Coronary artery (tissue), 2 donors: ENCODE measurements around the gene CEP126.

Source experiments
- DNase-seq: peaks from one replicate; pipeline ENCODE4 v3.0.0-alpha.2; 2017; ENCODE audit warnings: low spot score
- H3K27ac ChIP-seq, 2 donors: fragments of 200-600 bp; sonication (generic); one replicate each; pipeline ENCODE4 v1.5.1; 2016 to 2019
- H3K4me3 ChIP-seq: fragments of 200-600 bp; sonication (generic); 2 replicates; pipeline ENCODE4 v1.5.1; 2016; ENCODE audit warnings: mild to moderate bottlenecking, moderate library complexity
- TF ChIP-seq, protein P1 (sequence below): fragments of 200-600 bp; sonication (generic); IDR thresholded peaks from one replicate; pipeline ENCODE4 v1.5.1; 2019; ENCODE audit warnings: antibody characterized with exemption

CEP126 gene

DNA sequence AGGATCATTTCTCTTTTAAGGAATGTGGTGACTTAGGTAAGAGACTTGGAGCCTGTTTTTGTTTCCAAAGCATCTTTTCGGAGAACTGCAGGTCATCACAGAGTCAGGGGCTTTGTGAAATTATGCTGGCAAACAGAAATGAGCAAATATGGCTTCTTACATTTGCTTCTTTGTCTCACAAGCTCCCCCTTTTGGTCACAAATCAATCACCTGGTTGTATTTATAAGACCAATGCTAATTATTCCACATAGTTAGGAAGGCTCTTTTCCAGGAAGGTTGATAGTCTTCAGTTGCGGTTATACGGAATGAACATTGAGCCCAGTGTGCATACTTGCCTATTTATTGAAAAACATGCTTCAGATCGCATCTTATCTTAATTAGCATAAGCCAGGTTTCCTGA lies 34.6 kb upstream of the CEP126 start:
- Histone ChIP-seq H3K27ac (no peak overlapping the region), H3K4me3 (no peak overlapping the region)
- TF ChIP-seq, protein P1, sequence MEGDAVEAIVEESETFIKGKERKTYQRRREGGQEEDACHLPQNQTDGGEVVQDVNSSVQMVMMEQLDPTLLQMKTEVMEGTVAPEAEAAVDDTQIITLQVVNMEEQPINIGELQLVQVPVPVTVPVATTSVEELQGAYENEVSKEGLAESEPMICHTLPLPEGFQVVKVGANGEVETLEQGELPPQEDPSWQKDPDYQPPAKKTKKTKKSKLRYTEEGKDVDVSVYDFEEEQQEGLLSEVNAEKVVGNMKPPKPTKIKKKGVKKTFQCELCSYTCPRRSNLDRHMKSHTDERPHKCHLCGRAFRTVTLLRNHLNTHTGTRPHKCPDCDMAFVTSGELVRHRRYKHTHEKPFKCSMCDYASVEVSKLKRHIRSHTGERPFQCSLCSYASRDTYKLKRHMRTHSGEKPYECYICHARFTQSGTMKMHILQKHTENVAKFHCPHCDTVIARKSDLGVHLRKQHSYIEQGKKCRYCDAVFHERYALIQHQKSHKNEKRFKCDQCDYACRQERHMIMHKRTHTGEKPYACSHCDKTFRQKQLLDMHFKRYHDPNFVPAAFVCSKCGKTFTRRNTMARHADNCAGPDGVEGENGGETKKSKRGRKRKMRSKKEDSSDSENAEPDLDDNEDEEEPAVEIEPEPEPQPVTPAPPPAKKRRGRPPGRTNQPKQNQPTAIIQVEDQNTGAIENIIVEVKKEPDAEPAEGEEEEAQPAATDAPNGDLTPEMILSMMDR: no peak
- DNase-seq: no peak

DNA sequence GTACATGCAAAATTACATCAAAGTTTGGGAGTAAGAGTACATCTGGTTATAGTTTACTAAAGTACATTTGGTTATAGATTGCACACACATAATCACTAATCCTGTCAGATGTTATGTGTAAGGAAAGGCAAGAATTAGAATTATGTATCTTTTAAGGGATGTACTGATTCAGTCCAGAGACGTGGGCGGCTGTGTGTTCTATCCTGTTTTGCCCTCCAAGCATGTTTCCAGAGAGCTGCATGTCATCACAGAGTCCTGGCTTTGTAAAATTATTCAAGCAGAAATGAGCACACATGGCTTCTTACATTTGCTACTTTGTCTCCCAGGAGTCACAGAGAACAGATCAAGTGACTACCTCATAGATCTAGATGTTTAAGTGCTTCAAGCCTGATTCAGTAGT lies 33.2 kb upstream of the CEP126 start:
- H3K27ac ChIP-seq: no peak overlapping the region
- TF ChIP-seq, protein P1: no peak
- H3K4me3 ChIP-seq: no peak overlapping the region
- no peak for DNase-seq

GRCh38 chr11:101885631-101886030 lies 29.2 kb upstream of the CEP126 start:
- Histone ChIP-seq H3K27ac (no peak overlapping the region), H3K4me3 (no peak overlapping the region)
- TF ChIP-seq, protein P1: no peak
- DNase-seq: no peak

DNA sequence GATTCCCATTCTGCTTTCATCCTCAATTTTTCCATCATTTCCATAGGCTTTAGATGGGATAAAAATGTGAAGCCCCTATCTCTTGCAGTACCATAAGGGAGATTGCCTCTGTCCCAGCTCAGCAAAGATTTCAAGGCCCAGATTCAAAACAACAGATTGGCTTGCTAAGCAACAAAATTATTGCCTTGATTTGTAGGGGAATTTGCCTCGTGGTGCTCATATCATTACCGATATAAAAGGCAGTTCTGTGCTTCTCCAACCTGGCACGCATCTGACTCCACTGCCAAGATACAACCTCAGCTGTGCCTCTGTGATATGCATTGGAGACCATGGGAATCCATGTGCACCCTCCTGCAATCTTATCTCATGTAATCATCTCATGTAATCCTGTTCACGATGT lies 25.0 kb upstream of the CEP126 start:
- H3K4me3 ChIP-seq: no peak overlapping the region
- no peak overlapping the region for H3K27ac ChIP-seq
- TF ChIP-seq, protein P1: no peak
- no peak for DNase-seq

DNA sequence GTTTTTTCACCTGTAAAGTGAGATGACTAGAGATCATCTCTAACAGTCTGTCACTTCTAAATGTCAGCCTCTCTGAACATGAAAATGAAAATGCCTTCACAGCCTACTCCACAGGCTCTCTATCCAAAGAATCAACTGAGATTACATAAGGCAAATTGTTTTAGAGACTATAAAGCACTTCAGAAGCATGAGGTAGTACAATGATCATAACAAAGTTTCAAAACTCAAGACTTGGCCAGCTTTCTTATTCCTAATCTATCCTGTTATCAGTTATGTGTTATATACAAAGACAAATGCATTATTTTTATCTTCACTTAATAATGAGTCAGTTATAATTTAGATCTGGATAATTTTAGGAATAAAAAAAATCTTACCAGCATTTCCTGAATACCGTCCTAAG lies 20.3 kb upstream of the CEP126 start:
- TF ChIP-seq, protein P1: no peak
- DNase-seq: no peak
- Histone ChIP-seq H3K4me3 (no peak overlapping the region), H3K27ac (no peak overlapping the region)

DNA sequence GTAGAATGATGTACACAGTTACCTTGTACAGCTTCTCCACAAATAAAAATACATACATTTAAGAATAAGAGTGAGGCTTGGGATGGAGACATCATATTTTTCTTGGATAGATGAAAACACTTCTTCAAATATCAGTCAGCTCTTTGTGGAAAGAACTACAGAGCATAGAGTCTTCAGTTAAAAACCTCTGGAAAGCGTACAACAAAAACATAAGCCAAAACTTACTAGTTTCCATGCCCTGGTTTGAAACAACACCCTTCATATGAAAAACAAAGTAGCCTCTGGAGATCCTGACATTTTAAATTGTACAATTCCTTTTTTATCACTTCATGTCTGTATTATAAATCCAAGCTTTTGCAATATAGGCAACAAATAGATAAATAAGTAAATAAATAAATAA lies 7.0 kb upstream of the CEP126 start:
- TF ChIP-seq, protein P1: no peak
- no peak for DNase-seq
- Histone ChIP-seq H3K27ac (no peak overlapping the region), H3K4me3 (no peak overlapping the region)

DNA sequence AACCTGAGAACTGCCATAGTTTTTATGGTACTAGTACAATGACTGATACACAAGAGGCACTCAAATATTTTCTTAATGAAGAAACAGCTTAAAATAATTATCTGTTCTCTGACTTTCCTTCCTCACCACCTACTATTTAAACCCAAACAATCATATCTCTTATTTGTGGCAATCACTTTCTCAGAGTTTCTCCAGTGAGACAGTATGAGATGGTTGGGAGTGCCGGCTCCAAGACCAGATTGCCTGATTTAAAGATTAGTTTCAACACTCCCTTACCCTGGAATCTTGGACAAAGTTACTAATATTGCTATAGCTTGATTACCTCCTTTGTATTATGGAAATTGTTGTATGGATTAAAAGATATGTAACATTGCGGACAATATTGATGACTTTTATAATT lies 5.7 kb upstream of the CEP126 start:
- no peak for DNase-seq
- Histone ChIP-seq H3K4me3 (no peak overlapping the region), H3K27ac (peak overlapping the region in 1 of 2 donors; percentile 31)
- TF ChIP-seq, protein P1: no peak
